IPS-NIHi11 (cell line): ENCODE measurements around the gene TAOK2.
"Not testable (repeated sequence)": the region's sequence is repeated elsewhere in the genome, so short reads cannot be mapped to it uniquely, and the experiment has no call there.

ENCODE experiments used
- DNase-seq: peaks from one replicate; pipeline ENCODE4 v3.0.0; 2012; ENCODE audit warnings: mixed read lengths, low spot score

Gene TAOK2

GRCh38 chr16:30025574-30025973 lies 51.9 kb downstream of the TAOK2 start:
- no peak for DNase-seq

GRCh38 chr16:30026449-30026848 lies 52.8 kb downstream of the TAOK2 start:
- DNase-seq, result no peak

- no peak for DNase-seq
These were observed 54.1 kb downstream of the TAOK2 start for GRCh38 chr16:30027588-30028437.

- DNase-seq, result peak; percentile 72
These were observed 54.9 kb downstream of the TAOK2 start for GRCh38 chr16:30028438-30029076.

- DNase-seq, result no peak
These were observed 56.5 kb downstream of the TAOK2 start for GRCh38 chr16:30030011-30030685.

- peak; percentile 57 for DNase-seq
These were observed 57.3 kb downstream of the TAOK2 start, which contains the start of gene TLCD3B for GRCh38 chr16:30030841-30031413. TSS of gene TLCD3B (minus strand) at chr16:30031271. CDS start at chr16:30030527, 744 bp downstream.

- DNase-seq, result no peak
These were observed 57.8 kb downstream of the TAOK2 start for GRCh38 chr16:30031477-30031918.

GRCh38 chr16:30032083-30032819 lies 58.6 kb downstream of the TAOK2 start:
- peak; percentile 74 for DNase-seq

- no peak for DNase-seq
These were observed 59.6 kb downstream of the TAOK2 start for GRCh38 chr16:30033270-30033669.

- DNase-seq, result no peak
These were observed 66.6 kb downstream of the TAOK2 start for GRCh38 chr16:30040221-30040620.

- DNase-seq, result not testable (repeated sequence)
These were observed 67.0 kb downstream of the TAOK2 start for GRCh38 chr16:30040690-30041089.

- DNase-seq, result no peak
These were observed 68.2 kb downstream of the TAOK2 start for GRCh38 chr16:30041841-30042240.
